Glomerular visceral epithelial cell (primary cell): ENCODE measurements around the gene COPS7B.
A peak's percentile ranks its signal among the peaks of the same experiment; 100 is the strongest.

ENCODE experiments used
- DNase-seq: peaks from one replicate; pipeline ENCODE4 v3.0.0-alpha.2; 2016; ENCODE audit errors: extremely low spot score

Gene COPS7B

DNA sequence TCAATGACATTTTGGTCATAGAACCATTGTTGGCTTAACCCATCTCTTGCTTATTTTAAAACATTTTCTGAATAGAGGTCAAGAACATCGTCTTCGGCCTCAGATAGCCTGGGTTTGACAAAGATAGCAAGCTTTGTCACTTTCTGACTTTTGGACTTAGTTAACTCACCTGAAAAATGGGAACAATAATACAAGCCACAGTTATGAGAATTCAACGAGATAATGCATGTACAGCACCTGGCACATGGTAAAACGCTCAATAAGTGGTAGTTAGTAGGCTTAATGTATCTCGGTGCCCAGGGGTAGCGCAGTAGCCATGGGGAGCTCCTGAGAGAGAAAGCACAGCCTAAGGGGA is 446 bp upstream of the COPS7B start:
- no peak for DNase-seq

DNA sequence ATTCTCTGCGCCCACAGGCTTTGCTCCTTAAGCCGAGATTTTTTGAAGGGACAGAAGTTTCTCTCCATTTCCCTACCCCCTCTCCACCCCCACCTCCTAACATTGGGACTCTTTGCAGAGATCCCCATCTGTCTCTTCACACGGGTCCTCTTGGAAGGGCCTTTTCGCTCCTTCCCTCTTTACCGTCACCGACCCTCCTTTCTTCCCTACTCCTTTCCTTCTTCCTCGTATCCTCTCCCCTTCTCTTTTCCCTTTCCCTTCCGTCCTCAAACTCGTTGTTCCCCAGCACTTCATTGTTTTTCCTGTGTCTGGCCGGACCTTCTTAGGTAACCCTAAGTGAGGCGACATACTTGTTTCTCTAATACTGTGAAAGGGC is 660 bp downstream of the COPS7B start:
- DNase-seq = no peak

DNA sequence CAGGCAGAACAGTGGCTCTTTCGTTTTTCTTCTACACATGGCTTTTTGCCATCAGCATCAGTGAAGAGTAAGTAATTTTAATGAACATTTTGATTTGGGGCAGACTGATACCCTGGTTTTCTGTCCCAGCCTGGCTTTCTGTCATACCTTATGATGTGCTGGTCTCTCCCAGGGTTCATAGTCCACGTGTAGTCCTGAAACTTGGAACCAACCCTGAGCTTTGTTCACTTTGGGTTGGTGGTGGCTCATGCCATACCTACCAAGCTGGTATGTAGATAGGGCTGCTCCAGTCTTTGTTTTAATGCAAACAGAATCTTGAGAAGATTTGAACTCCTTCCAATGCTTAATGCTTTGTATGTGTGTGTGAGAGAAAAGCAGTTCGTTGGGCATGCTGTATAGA is 4.9 kb downstream of the COPS7B start:
- no peak for DNase-seq

DNA sequence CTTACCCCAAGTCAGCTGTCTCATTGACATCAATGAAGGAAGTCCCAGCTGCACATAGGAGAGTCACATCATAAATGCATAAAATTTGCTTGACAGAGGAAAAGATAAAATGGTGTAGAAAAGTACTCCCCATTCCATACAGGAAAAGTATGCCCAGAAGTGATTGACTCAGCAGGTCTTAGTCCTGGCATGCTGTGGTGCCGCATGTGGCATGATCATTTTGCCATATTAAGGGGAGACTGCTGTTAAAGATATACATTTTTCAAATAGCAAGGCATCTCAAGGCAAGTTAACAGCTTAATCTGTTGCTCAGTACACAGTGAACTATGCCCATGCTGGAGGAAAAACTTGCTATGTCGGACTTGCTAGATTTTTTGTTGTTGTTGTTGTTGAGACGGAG is 8.1 kb downstream of the COPS7B start:
- DNase-seq = no peak

DNA sequence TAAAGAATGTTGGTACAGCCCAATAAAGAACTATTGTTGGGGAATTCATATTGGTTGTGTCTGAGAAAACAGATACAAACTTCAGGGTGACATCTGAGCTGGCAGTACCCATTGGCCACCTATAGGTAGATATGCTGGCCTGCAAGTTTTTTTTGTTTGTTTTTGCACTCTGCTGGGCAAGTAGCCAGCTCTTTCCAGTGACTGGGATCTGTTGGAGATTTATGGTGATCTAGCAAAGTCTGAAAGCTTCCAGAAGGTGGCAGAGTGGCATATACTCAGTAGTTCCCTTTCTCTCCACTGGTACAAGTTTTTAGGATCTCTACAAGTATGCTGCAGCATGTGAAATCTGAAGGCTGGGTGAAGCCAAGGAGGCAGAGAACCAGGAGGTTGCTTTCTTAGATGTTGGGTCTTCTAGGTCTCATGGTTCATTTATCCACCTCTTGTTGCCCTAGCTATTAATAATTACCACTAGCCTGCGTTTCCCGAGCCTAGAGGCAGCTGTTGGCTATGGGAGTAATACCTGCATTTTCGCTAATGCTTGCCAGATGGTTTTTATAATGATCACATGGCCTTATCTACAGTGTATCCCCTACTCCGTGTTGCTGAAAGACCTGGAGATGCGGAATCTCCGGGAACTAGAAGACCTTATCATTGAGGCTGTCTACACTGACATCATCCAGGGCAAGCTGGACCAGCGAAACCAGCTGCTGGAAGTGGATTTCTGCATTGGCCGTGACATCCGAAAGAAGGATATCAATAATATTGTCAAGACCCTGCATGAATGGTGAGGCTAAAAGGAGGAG is 9.5 kb downstream of the COPS7B start:
- peak; percentile 72 for DNase-seq

DNA sequence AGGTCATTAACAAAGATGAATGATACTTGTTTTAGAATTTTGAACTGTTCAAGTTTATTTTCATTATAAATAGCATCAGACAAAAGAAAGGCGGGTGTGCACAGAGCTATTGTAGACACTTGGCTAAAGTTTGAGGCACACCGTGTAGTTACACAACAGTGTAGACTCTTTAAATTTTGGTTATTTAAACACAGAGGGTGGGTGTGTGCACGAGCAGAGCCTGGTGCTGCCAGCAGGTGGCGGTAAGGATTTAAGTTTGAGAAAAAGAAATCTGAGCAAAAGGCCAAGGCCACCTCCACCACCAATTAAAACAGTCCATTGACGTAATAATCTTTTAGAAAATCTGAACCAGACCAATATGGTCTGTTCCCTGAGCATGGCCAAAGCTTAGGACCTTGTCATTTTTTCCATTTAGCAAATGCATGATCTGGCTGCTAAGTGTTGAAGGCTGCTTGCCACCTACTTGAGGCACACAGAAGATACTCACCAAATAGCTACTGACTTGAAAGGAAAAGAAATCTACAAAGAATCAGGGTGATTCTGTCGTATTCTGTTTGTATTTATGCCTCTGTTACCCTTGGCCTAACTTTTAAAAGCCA is 14.3 kb downstream of the COPS7B start:
- peak; percentile 35 for DNase-seq

DNA sequence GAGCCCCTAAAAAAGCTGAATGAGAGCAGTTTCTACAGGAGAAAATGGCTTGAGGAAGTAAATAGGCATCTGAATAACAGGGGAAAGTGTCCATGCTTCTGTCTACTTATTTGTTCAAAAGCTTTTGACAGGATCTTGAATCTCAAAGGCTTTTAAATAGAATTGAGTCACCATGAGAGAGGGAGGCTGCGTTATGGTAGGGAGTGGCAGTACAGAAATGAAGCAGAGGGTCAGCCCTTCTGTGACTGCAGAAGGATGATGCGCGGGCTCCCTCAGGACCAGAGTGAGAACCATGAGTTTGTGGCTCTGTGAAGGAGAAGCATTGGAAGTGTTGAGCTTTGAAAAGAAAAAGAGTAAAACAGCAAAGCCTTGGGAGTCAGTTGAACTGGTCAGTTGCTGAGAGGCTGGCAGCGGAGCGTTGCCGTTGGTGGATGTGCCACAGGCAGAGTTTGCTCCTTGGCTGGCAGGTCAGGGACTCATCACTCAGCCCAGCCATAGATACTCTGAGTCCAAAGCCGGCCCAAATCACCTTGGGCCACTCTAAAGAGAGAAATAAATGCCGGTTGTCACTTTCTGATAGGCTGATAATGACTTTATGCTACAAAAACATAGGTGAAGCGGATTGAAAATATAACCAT is 17.4 kb downstream of the COPS7B start:
- DNase-seq = no peak

DNA sequence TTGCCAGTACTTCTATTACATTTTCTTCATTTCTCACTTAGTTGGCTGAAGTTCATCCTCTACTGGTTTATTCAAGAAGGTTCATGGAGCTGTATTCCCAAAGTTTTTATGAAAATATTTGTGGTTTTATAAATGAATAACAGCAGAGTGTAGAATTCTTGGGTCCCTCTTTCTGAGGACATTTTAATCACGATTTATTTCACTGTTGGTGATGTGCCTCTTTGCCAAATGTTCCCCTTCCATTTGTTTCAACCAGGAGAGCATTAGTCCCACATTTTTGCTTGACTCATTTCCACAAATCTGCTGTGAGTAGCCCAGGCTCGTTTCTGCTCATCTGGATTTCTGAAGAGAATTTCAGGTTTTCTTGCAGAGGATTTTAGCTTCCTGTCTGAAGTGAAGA is 20.8 kb downstream of the COPS7B start:
- DNase-seq = no peak

DNA sequence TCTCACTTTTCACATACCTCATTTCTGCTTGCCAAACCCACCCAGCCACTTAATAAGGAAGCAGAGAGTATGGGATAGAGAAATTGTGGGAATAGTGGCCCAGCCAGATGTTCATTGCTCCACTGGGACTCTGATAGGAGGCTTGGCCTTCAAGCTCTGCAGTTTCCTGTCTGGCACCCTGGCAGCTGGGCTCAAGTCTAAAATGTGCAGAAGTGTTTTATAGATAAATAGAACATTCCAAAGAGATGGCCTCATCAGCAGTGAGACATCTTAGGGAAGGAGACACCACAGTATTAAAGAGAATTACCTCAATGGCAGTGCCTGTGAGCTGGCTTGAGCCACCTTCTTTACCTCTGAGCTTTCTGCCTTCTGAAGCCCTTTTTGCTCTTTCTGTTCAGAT is 24.7 kb downstream of the COPS7B start:
- peak; percentile 65 for DNase-seq

DNA sequence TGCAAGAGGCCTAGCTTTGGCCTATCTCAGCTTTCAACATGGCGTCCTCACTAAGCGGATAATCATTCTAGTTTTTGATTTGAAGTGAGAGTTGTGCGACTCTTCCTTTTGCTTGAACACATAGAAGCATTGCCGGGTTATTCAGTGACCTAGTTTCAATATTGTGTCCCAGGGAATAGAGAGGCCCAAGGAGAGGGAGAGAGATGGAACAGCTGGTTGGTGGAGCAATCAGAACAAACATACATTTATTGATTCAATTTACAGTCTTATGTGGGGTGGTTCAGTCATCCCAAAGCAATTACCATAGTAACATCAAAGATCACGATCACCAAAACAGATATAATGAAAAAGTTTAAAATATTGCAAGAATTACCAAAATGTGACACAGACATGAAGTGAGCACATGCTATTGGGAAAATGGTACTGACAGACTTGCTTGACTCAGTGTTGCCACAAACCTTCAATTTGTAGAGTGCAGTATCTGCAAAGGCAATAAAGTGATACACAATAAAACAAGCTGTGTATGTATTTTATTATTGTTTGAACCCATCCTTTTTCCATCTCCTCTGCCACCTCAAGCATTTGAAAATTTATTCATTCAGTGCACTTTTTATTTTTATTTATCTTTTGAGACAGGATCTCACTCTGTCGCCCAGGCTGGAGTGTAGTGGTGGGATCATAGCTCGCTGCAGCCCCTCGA is 30.2 kb downstream of the COPS7B start:
- no peak for DNase-seq

DNA sequence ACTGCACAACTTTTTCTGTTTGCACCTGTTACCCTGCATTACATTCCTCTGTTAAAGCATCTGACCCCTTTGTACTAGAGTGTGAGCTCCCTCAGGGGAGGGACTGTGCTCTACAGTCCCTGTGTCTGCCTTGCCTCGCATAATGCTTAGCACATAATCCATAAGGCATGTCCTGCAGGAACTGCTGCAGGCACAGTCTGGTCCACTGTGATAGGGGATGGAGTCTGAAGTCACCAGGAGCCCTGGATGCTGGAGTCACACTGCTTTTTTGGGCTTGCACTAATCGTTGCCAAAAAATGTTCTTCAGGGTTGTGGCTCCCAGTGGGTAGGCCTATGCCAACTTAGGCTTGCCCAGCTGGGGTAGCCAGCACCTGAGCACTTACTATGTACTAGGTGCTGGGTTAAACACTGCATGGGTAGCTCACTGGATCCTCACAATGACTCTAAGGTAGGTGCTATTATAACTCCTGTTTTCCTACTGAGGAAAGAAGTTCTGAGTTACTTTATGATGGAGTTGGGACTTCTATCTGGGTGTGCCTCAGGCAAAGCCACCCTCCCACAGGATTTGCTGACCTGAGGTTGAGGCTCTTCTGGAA is 33.3 kb downstream of the COPS7B start:
- DNase-seq = no peak

DNA sequence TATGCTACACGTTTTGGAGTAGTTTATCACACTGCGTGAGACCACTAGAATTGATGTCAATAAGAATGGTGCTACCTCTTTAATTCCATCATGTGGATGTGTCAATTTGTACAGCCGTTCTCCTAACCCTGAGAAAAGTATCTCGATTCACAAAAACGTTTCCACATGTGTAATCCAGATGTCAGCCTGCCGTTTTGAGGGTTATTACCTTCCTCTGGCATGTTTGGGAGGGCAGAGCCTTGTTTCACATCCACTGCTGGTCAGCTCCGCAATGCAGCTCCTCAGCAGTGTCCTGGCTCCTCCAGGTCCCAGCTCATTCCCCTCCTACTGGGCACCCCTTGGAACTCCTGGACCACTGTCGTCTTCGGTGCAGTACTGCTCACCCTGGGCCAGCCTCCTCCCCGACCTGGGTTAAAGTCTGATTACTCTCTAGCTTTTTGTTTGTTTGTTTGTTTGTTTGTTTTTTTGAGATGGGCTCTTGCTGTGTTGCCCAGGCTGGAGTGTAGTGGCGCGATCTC is 34.6 kb downstream of the COPS7B start:
- no peak for DNase-seq

DNA sequence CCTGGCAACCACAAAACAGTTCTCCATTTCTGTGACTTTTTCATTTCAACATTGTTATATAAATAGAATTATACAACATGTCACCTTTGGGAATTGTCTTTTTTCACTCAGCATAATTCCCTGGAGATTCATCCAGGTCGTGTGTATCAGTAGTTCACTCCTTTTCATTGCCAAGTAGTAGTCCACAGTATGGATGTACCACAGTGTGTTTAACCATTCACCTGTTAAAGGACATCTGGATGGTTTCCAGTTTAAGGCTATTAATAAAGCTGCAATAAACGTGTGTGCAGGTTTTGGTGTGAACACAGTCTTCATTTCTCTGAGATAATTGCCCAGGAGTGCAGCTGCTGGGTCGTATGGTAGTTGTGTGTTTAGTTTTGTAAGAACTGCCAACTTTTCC is 35.7 kb downstream of the COPS7B start:
- DNase-seq = no peak

DNA sequence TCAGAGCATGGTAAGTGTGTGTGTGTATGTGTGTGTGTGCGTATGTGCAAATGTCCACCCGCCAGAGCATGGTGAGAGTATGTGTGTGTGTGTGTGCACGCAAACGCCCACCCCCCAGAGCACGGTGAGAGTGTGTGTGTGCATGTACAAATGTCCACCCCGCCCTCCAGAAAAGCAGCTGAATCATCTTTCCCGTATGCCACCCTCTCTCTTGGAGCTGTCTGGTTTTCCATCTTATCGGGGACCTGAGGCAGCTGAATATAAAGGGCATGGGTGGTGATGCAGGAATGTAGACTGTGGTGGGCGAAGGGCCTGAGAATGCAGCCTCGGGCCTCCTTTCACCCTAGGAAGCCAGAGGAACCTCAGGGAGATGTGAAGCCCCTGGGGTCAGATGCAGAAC is 66.9 kb downstream of the COPS7B start:
- DNase-seq = no peak

DNA sequence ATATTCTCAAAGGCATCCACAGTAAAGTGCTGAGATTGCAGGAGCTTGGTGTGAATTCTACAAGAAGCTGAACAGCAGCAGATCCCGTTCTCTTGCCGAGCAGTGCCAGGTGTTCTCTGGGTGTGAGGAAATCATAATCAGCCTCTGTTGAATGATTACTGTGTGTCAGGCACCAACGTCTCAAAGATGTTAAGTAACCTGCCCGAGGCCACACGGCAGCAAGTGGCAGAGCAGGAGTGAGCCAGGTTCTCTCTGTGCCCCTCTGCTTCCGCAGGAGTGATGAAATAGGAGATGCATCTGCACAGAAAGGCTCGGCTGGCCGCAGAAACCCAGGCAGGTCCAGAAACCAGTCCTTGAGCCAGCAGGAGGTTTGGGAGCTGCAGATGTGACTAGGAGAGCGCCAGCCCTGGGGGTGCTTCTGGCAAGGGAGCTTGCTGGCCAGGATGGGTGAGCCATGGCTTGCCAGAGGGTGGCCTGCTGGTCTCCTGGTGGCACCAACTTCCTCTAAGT is 68.4 kb downstream of the COPS7B start:
- no peak for DNase-seq

DNA sequence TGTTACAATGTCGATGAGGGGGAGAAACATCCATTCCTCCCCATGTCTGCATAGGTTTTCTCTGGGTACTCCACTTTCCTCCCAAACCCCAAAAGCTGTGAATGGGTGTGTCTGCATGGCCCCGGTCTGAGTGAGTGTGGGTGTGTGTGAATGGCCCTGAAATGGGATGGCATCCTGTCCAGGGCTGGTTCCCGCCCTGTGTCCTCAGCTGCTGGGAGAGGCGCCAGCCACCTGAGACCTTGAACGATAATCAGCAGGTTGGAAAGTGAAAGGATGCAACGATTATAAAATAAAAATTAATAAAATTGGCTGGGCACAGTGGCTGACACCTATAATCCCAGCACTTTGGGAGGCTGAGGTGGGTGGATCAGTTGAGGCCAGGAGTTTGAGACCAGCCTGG is 70.7 kb downstream of the COPS7B start:
- DNase-seq = no peak
